NCI-H2107 treated with DMSO at 0.1 percent for 48 hours (cell line): ENCODE measurements around the gene TMEM127.
"Not testable (repeated sequence)": the region's sequence is repeated elsewhere in the genome, so short reads cannot be mapped to it uniquely, and the experiment has no call there.

Experiments used
- DNase-seq: peaks from one replicate; lab custom pipeline; 2025; ENCODE audit not compliant: unreplicated experiment; lab: John Stamatoyannopoulos, UW

The TMEM127 gene

GRCh38 chr2:96265840-96266679 lies at the start of gene TMEM127, which contains the start of gene CIAO1:
Gene TMEM127 (minus strand): TSS chr2:96265997. CDS start chr2:96265381, 616 bp downstream.
Gene CIAO1 (plus strand): TSS chr2:96266225. CDS start chr2:96266351, 126 bp downstream.
- peak; percentile 88 for DNase-seq

GRCh38 chr2:96315005-96315399 lies 49.2 kb upstream of the TMEM127 start:
- DNase-seq: no peak

- no peak for DNase-seq
Measured at GRCh38 chr2:96308248-96308647, 42.5 kb upstream of the TMEM127 start.

GRCh38 chr2:96306370-96306769 lies 40.6 kb upstream of the TMEM127 start:
- no peak for DNase-seq

GRCh38 chr2:96305979-96306308 lies 40.1 kb upstream of the TMEM127 start:
- DNase-seq: no peak

GRCh38 chr2:96305091-96305978 lies 39.5 kb upstream of the TMEM127 start, which contains the start of gene SNRNP200:
Gene SNRNP200 (minus strand): TSS chr2:96305546. CDS start chr2:96305437, 109 bp downstream.
- peak; percentile 54 for DNase-seq

- DNase-seq: no peak
Measured at GRCh38 chr2:96304606-96305005, 38.8 kb upstream of the TMEM127 start.

GRCh38 chr2:96301865-96302264 lies 36.1 kb upstream of the TMEM127 start:
- no peak for DNase-seq

GRCh38 chr2:96296925-96297324 lies 31.1 kb upstream of the TMEM127 start:
- DNase-seq: no peak

- DNase-seq: not testable (repeated sequence)
Measured at GRCh38 chr2:96294271-96294670, 28.5 kb upstream of the TMEM127 start.

- DNase-seq: no peak
Measured at GRCh38 chr2:96291751-96292150, 26.0 kb upstream of the TMEM127 start.

GRCh38 chr2:96287273-96287856 lies 21.6 kb upstream of the TMEM127 start:
- DNase-seq: no peak

- DNase-seq: no peak
Measured at GRCh38 chr2:96276787-96277499, 11.1 kb upstream of the TMEM127 start.

- no peak for DNase-seq
Measured at GRCh38 chr2:96274355-96275056, 8.7 kb upstream of the TMEM127 start.

- DNase-seq: no peak
Measured at GRCh38 chr2:96273763-96274162, 8.0 kb upstream of the TMEM127 start.

GRCh38 chr2:96271995-96272394 lies 6.2 kb upstream of the TMEM127 start:
- DNase-seq: no peak

- no peak for DNase-seq
Measured at GRCh38 chr2:96267159-96267971, 1.6 kb upstream of the TMEM127 start.

GRCh38 chr2:96265349-96265839 lies 403 bp downstream of the TMEM127 start:
- DNase-seq: no peak
